Mesothelial cell of epicardium (in vitro differentiated cells): ENCODE data around the gene RAB26. TPM values are rescaled to one million over a fixed set of nuclear protein-coding genes. Genes with fewer than 3 reads are reported as not detected.

Source experiments
- DNase-seq, 2 experiments: peaks; one replicate each; pipeline ENCODE4 v3.0.0; 2021; ENCODE audit warnings: low spot score in 2 of 2; ENCODE audit not compliant: unreplicated experiment in 2 of 2
- H3K27ac Mint-ChIP-seq: 2 replicates; pipeline ENCODE4 v1.8.0; 2021; ENCODE audit warnings: mixed read lengths
- H3K27me3 Mint-ChIP-seq: 2 replicates; pipeline ENCODE4 v1.8.0; 2021; ENCODE audit warnings: low read depth, mixed read lengths
- H3K36me3 Mint-ChIP-seq: 2 replicates; pipeline ENCODE4 v1.8.0; 2021; ENCODE audit warnings: mixed read lengths
- H3K4me1 Mint-ChIP-seq: 2 replicates; pipeline ENCODE4 v1.8.0; 2021; ENCODE audit warnings: mixed read lengths
- H3K4me3 Mint-ChIP-seq: 2 replicates; pipeline ENCODE4 v1.8.0; 2021; ENCODE audit warnings: mild to moderate bottlenecking, moderate library complexity, mixed read lengths
- H3K9me3 Mint-ChIP-seq: 2 replicates; pipeline ENCODE4 v1.8.0; 2021; ENCODE audit warnings: mixed read lengths
- CTCF ChIP-seq: fragments of 200-600 bp; sonication (generic); IDR thresholded peaks from one replicate; pipeline ENCODE4 v1.5.0; 2021; ENCODE audit warnings: antibody characterized with exemption; ENCODE audit not compliant: unreplicated experiment
- total RNA-seq: library from RNA; stranded (reverse); gene quantifications from 3 replicates; pipeline ENCODE4 v1.2.1, GENCODE V29; 2021

The RAB26 gene
- total RNA-seq, 1 donor from 2014 or later = 1.5 TPM

DNA sequence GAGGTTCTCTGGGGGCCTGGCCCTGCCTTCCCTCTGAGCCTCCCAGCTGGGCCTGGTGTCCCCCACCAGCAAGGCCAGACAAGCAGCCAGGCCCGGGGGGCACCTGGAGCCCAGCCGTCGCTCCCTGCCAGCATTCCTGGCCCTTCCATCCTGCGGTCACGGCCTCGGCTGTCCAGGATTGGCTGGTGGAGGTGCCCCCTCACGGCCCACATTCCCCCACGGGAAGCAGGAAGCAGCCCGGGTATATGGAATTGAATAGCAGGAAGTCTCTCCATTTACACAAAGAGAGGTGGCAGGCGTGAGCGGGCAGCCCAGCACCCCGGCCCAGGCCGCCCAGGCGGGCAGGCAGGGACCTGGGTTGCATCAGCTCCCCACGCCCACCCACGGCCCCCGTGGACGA, 21.7 kb downstream of the RAB26 start:
- H3K27me3 Mint-ChIP-seq = no peaks in the 10 kb centered on the region
- H3K4me1 Mint-ChIP-seq = no peaks in the 10 kb centered on the region
- no peaks in the 10 kb centered on the region for H3K9me3 Mint-ChIP-seq

DNA sequence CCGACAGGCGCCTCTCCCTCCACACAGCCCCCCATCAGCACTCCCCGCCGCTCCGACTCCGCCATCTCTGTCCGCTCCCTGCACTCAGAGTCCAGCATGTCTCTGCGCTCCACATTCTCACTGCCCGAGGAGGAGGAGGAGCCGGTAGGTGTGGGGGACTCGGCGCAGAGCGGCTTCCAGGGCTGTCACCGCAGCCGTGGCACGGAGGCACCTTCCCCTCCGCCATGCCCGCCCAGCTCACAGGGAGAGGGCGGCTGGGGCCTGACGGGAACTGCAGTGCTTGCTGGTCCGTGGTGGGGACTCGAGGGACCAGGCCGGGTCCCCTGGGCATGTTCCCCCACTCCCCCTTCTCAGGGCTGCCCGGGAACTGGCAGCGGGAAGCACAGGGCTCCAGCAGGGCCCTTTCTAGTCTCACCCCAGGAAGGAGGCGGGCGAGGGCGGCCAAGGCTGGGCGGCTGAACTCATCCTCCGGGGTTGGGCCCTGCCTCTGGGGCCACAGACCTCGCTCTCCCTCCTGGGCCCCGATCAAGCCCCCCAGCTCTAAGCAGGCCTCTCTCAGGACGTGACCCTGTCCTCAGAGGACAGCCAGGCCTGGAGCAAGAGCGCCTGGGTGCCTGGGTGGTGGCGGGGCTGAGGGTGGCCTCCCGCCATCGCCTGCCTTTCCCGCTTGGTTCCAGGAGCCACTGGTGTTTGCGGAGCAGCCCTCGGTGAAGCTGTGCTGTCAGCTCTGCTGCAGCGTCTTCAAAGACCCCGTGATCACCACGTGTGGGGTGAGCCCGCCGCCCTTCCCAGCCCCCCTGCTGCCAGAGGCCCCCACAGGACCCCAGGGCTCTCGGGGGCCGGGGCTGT, 22.4 kb downstream of the RAB26 start:
- Mint-ChIP-seq H3K9me3 (no peaks in the 10 kb centered on the region), H3K27me3 (no peaks in the 10 kb centered on the region), H3K4me1 (no peaks in the 10 kb centered on the region), H3K4me3 (no peak overlapping the region), H3K27ac (no peak overlapping the region), H3K36me3 (peaks cover 18% of the 10 kb centered on the region)
- no peak for TF ChIP-seq CTCF
- no peak for DNase-seq

More for the DNA sequence above, 21.7 kb downstream of the RAB26 start:
- Mint-ChIP-seq H3K36me3 (peaks cover 17% of the 10 kb centered on the region), H3K27ac (no peak overlapping the region), H3K4me3 (no peak overlapping the region)
- DNase-seq = no peak
- TF ChIP-seq CTCF = no peak

DNA sequence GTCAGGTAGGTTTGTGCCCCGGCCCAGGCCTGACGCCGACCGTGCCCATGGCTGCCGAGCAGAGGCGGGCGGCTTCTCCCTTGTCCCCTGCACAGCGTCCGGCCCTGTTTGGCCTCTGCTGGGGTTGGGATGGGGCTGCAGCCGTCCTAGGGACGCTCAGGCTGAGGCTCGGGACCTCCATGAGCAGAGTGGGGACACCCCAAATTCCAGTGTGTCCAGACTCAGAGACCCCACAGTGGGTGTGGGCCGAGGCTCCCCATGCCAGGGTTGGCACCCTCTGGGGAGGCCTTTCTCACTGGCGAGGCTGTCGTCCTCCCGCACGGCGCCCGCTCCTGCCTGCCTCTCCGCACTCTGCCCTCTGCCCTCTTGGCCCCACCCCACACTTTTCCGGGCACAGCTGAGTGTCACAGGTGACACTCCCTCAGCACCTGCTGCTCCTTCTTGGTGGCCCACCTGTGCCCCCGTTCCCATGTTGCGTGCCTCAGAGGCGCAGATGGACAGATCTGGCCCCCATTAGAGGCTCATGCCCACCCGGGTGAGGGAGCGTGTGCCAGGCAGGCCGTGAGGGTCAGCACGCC, 23.3 kb downstream of the RAB26 start:
- Mint-ChIP-seq H3K36me3 (peaks cover 17% of the 10 kb centered on the region), H3K27ac (no peak overlapping the region), H3K4me1 (no peaks in the 10 kb centered on the region), H3K4me3 (no peak overlapping the region), H3K9me3 (no peaks in the 10 kb centered on the region), H3K27me3 (no peaks in the 10 kb centered on the region)
- DNase-seq = no peak
- no peak for TF ChIP-seq CTCF

DNA sequence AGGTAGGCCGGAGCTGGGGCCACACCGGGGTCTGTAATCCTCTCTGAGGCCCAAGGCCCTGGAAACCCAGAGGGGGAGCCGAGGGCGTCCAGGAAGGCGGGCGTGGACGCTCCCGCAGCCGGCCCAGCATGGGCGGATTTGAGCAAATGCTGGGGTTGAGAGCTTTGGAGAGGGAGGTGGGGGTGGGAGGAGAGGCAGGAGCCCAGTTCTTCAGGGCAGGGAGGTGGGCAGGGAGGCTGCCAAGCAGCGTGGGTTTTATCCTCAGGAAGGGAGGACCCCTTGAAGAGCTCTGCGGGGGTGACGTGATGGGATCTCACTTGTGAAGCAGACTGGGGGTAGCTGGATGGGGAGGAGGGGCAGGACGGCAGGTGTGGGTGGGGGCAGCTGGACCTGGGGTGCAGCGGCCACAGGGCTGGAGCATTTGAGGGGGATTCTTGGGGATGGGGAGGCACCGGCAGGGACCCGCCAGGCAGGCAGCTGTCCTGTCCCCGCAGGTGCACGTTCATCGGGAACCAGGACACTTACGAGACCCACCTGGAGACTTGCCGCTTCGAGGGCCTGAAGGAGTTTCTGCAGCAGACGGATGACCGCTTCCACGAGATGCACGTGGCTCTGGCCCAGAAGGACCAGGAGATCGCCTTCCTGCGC, 24.4 kb downstream of the RAB26 start:
- H3K27me3 Mint-ChIP-seq = no peaks in the 10 kb centered on the region
- H3K36me3 Mint-ChIP-seq = peaks cover 22% of the 10 kb centered on the region
- TF ChIP-seq CTCF = no peak
- H3K4me1 Mint-ChIP-seq = no peaks in the 10 kb centered on the region
- H3K27ac Mint-ChIP-seq = no peak overlapping the region
- no peaks in the 10 kb centered on the region for H3K9me3 Mint-ChIP-seq
- no peak overlapping the region for H3K4me3 Mint-ChIP-seq
- DNase-seq = no peak

- H3K4me3 Mint-ChIP-seq = no peak overlapping the region
- no peak overlapping the region for H3K27ac Mint-ChIP-seq
- H3K36me3 Mint-ChIP-seq = peaks cover 19% of the 10 kb centered on the region
- H3K27me3 Mint-ChIP-seq = no peaks in the 10 kb centered on the region
- no peaks in the 10 kb centered on the region for H3K4me1 Mint-ChIP-seq
- no peak for DNase-seq
- H3K9me3 Mint-ChIP-seq = no peaks in the 10 kb centered on the region
- no peak for TF ChIP-seq CTCF
These were observed 24.9 kb downstream of the RAB26 start for GRCh38 chr16:2173366-2173765.
